Hepatocyte (in vitro differentiated cells): ENCODE results near the gene PHLDB2. TPM values are rescaled to one million over a fixed set of nuclear protein-coding genes. Genes with fewer than 3 reads are reported as not detected.

Source experiments
- DNase-seq: peaks from one replicate; pipeline ENCODE4 v3.0.0-alpha.2; 2016; ENCODE audit warnings: low spot score
- H2AFZ ChIP-seq: fragments of 200-600 bp; sonication (generic); 2 replicates; pipeline ENCODE4 v1.6.0; 2016; ENCODE audit warnings: antibody characterized with exemption, mild to moderate bottlenecking
- H3K27ac ChIP-seq: fragments of 200-600 bp; sonication (generic); 2 replicates; pipeline ENCODE4 v1.5.1; 2016; ENCODE audit warnings: mild to moderate bottlenecking
- H3K27me3 ChIP-seq: fragments of 200-600 bp; sonication (generic); 2 replicates; pipeline ENCODE4 v1.6.1; 2016
- H3K36me3 ChIP-seq: fragments of 200-600 bp; sonication (generic); replicated peaks from 2 replicates; pipeline ENCODE4 v1.5.1; 2016; ENCODE audit warnings: low read depth; ENCODE audit not compliant: insufficient read depth
- H3K4me1 ChIP-seq: fragments of 200-600 bp; sonication (generic); 2 replicates; pipeline ENCODE4 v1.5.1; 2016; ENCODE audit warnings: mild to moderate bottlenecking, moderate library complexity; ENCODE audit not compliant: insufficient read depth
- H3K4me2 ChIP-seq: fragments of 200-600 bp; sonication (generic); 2 replicates; pipeline ENCODE4 v1.6.0; 2016
- H3K4me3 ChIP-seq: fragments of 200-600 bp; sonication (generic); 2 replicates; pipeline ENCODE4 v1.5.1; 2016; ENCODE audit warnings: mild to moderate bottlenecking
- H3K79me2 ChIP-seq: fragments of 200-600 bp; sonication (generic); 2 replicates; pipeline ENCODE4 v1.6.0; 2017; ENCODE audit warnings: mild to moderate bottlenecking
- H3K9me2 ChIP-seq: fragments of 200-600 bp; sonication (generic); replicated peaks from 2 replicates; pipeline ENCODE4 v1.6.0; 2017; ENCODE audit warnings: mild to moderate bottlenecking; ENCODE audit not compliant: insufficient read depth
- H3K9me3 ChIP-seq: fragments of 200-600 bp; sonication (generic); 2 replicates; pipeline ENCODE4 v1.5.1; 2016; ENCODE audit warnings: low read depth, mild to moderate bottlenecking
- H4K20me1 ChIP-seq: fragments of 200-600 bp; sonication (generic); 2 replicates; pipeline ENCODE4 v1.6.0; 2016; ENCODE audit warnings: mild to moderate bottlenecking; ENCODE audit not compliant: insufficient read depth, poor library complexity, severe bottlenecking
- EZH2 ChIP-seq: fragments of 200-600 bp; sonication (generic); IDR thresholded peaks from 2 replicates; pipeline ENCODE4 v1.6.1; 2016; ENCODE audit warnings: antibody characterized with exemption, mild to moderate bottlenecking, borderline replicate concordance
- EZH2phosphoT487 ChIP-seq: fragments of 200-600 bp; sonication (generic); IDR thresholded peaks from one replicate; pipeline ENCODE4 v1.6.1; 2018; ENCODE audit warnings: antibody characterized with exemption, mild to moderate bottlenecking, low read depth, moderate library complexity; ENCODE audit not compliant: unreplicated experiment, severe bottlenecking
- WGBS: methylation state at CpG from one replicate; pipeline ENCODE4 v1.1.6; 2016; ENCODE audit warnings: low lambda C conversion rate; ENCODE audit errors: missing lambda C conversion rate; 5-methylcytosine and 5-hydroxymethylcytosine counted together
- polyA plus RNA-seq: library from polyadenylated mRNA; unstranded; fragments of >200 nt; fragmentation: Nextera tagmentation; extraction: Ambion mirVana; gene quantifications from 2 replicates; pipeline ENCODE4 v1.2.1, GENCODE V29; 2016
- total RNA-seq: library from RNA; depleted of rRNA; stranded (reverse); fragments of >200 nt; gene quantifications from 2 replicates; pipeline ENCODE4 v1.2.3, GENCODE V29; 2014
- TF ChIP-seq, protein P1 (sequence below): fragments of 200-600 bp; sonication (generic); IDR thresholded peaks from 2 replicates; pipeline ENCODE4 v1.5.1; 2016; ENCODE audit warnings: antibody characterized with exemption, mild to moderate bottlenecking; ENCODE audit not compliant: poor library complexity

Gene PHLDB2
- total and polyA plus RNA-seq, 2 experiments from 2014 or later: 49.0 to 52.7 TPM

DNA sequence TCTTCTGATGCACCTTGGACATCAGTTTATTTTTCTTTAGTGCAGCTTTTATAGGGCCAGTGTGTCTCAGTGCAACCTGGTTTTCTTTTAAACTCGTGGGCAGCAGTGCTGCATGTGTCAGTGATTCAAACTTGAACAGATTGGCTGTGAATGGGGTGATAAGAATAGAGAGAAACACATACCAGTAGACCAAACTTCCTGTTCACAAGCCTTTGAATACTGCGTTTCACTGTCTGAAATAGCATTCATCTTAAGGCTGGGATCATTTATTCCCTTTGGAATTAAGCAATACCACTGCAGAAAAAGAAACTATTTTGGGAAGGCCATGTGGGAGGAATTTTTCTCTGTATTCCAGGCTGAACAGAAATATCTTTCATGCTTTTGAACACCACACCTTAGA is 51.7 kb downstream of the PHLDB2 start:
- TF ChIP-seq, protein P1, sequence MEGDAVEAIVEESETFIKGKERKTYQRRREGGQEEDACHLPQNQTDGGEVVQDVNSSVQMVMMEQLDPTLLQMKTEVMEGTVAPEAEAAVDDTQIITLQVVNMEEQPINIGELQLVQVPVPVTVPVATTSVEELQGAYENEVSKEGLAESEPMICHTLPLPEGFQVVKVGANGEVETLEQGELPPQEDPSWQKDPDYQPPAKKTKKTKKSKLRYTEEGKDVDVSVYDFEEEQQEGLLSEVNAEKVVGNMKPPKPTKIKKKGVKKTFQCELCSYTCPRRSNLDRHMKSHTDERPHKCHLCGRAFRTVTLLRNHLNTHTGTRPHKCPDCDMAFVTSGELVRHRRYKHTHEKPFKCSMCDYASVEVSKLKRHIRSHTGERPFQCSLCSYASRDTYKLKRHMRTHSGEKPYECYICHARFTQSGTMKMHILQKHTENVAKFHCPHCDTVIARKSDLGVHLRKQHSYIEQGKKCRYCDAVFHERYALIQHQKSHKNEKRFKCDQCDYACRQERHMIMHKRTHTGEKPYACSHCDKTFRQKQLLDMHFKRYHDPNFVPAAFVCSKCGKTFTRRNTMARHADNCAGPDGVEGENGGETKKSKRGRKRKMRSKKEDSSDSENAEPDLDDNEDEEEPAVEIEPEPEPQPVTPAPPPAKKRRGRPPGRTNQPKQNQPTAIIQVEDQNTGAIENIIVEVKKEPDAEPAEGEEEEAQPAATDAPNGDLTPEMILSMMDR: no peak
- no peak for TF ChIP-seq EZH2
- no peak for TF ChIP-seq EZH2phosphoT487
- Histone ChIP-seq H2AFZ (no peak overlapping the region), H3K9me2 (no peaks in the 10 kb centered on the region), H3K4me1 (no peaks in the 10 kb centered on the region), H3K79me2 (peaks cover 63% of the 10 kb centered on the region), H3K4me2 (no peak overlapping the region), H4K20me1 (peaks cover 11% of the 10 kb centered on the region), H3K36me3 (peaks cover 2% of the 10 kb centered on the region), H3K4me3 (no peak overlapping the region), H3K9me3 (no peaks in the 10 kb centered on the region), H3K27me3 (no peaks in the 10 kb centered on the region), H3K27ac (no peak overlapping the region)
- 31% methylated on average over 2 of the region's 2 CpGs for WGBS
- DNase-seq: no peak

DNA sequence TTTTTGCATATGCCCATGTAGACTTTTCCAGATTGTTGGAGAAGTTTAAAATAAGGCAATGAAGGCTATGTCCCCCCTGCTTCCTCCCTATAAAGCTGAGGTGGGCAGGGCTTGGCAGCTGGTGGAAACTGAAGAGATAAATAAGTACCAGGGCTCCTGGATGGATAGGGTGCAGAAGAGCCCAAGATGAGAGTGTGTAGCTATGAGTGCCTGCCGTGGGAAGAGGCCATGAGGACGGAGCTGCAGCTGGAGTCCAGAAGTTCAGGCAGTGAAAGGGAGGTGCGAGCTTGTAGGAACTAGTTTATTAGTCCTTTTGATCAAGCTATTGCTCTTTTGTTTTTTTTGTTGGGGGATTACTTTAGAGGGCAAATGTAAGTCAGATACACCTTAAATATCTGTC is 52.4 kb downstream of the PHLDB2 start:
- TF ChIP-seq EZH2 (no peak), EZH2phosphoT487 (no peak)
- TF ChIP-seq, protein P1: no peak
- no peaks in the 10 kb centered on the region for H3K36me3 ChIP-seq
- no peaks in the 10 kb centered on the region for H3K9me3 ChIP-seq
- no peak overlapping the region for H3K4me2 ChIP-seq
- peaks cover 61% of the 10 kb centered on the region for H3K79me2 ChIP-seq
- no peaks in the 10 kb centered on the region for H3K4me1 ChIP-seq
- no peak for DNase-seq
- no peak overlapping the region for H2AFZ ChIP-seq
- H4K20me1 ChIP-seq: peaks cover 11% of the 10 kb centered on the region
- H3K9me2 ChIP-seq: no peaks in the 10 kb centered on the region
- no peak overlapping the region for H3K4me3 ChIP-seq
- H3K27me3 ChIP-seq: no peaks in the 10 kb centered on the region
- no peak overlapping the region for H3K27ac ChIP-seq
- WGBS: 67% methylated on average over 3 of the region's 3 CpGs

DNA sequence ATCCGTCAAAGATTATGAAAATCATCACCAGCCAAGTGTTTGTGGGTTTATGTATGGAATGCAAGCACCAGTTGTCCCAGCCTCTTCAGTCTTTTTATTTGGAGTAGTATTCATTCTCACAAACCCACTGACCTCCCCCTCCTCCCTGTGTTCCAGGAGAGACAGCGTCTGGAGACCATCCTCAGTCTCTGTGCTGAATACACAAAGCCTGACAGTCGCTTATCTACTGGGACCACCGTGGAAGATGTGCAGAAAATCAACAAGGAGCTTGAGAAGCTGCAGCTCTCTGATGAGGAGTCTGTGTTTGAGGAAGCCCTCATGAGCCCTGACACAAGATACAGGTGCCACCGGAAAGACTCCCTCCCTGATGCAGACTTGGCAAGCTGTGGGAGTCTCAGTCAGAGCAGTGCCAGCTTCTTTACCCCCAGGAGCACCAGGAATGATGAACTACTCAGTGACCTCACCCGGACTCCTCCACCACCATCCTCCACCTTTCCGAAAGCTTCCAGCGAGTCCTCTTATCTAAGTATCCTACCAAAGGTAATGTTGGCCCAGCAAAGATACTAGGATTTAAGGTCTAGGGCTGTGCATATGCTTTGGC is 54.2 kb downstream of the PHLDB2 start:
- no peak overlapping the region for H3K27ac ChIP-seq
- no peaks in the 10 kb centered on the region for H3K4me1 ChIP-seq
- TF ChIP-seq EZH2: no peak
- TF ChIP-seq, protein P1: no peak
- TF ChIP-seq EZH2phosphoT487: no peak
- H3K4me3 ChIP-seq: no peak overlapping the region
- H4K20me1 ChIP-seq: peaks cover 11% of the 10 kb centered on the region
- H3K9me2 ChIP-seq: no peaks in the 10 kb centered on the region
- 62% methylated on average over 8 of the region's 8 CpGs for WGBS
- no peaks in the 10 kb centered on the region for H3K9me3 ChIP-seq
- H3K79me2 ChIP-seq: peaks cover 50% of the 10 kb centered on the region
- no peak overlapping the region for H2AFZ ChIP-seq
- no peak for DNase-seq
- no peaks in the 10 kb centered on the region for H3K27me3 ChIP-seq
- no peaks in the 10 kb centered on the region for H3K36me3 ChIP-seq
- H3K4me2 ChIP-seq: no peak overlapping the region
